Lower lobe of right lung (tissue), 2 donors: ENCODE results near the gene TMEM108. TPM values are rescaled to one million over a fixed set of nuclear protein-coding genes. Genes with fewer than 3 reads are reported as not detected.
A peak's percentile ranks its signal among the peaks of the same experiment; 100 is the strongest.

Experiments used
- ATAC-seq, 2 donors: fragments of 200-7000 bp; cut with Tn5 transposase; one replicate each; pipeline ENCODE4 v1.9.1; 2020 to 2022; ENCODE audit warnings: mild to moderate bottlenecking in 2 of 2, moderate library complexity in 2 of 2
- DNase-seq: peaks from one replicate; pipeline ENCODE4 v3.0.0-alpha.2; 2020
- H3K27ac ChIP-seq: fragments of 200-600 bp; one replicate; pipeline ENCODE4 v1.8.0; 2022
- H3K27me3 ChIP-seq: fragments of 200-600 bp; one replicate; pipeline ENCODE4 v1.8.0; 2022; ENCODE audit warnings: low read depth
- H3K36me3 ChIP-seq: fragments of 200-600 bp; one replicate; pipeline ENCODE4 v1.8.0; 2022; ENCODE audit warnings: mild to moderate bottlenecking
- H3K4me1 ChIP-seq: fragments of 200-600 bp; one replicate; pipeline ENCODE4 v1.8.0; 2022
- H3K4me3 ChIP-seq: fragments of 200-600 bp; one replicate; pipeline ENCODE4 v1.8.0; 2022; ENCODE audit warnings: mild to moderate bottlenecking
- H3K9me3 ChIP-seq: fragments of 200-600 bp; one replicate; pipeline ENCODE4 v1.8.0; 2022
- intact Hi-C: fragments of 100-400 bp; cut with DNase I; formaldehyde crosslinking; loops from one replicate; pipeline ENCODE4 v1.11.0; 2022
- total RNA-seq: library from RNA; stranded (reverse); fragmentation: NEBNext Ultra II Directional; extraction: Animal tissue kit (Norgen Biotek cat#: 25700); gene quantifications from one replicate; pipeline ENCODE4 v1.2.1, GENCODE V29; 2021
- TF ChIP-seq, protein P1 (sequence below): fragments of 200-600 bp; IDR thresholded peaks from one replicate; pipeline ENCODE4 v1.8.0; 2022; ENCODE audit warnings: antibody characterized with exemption, mild to moderate bottlenecking
- donor health status: DM: no; HTN: yes; CAD: no; lungs with severe emphysema.

Gene TMEM108
- total RNA-seq, 1 donor from 2014 or later: 18.5 TPM

DNA sequence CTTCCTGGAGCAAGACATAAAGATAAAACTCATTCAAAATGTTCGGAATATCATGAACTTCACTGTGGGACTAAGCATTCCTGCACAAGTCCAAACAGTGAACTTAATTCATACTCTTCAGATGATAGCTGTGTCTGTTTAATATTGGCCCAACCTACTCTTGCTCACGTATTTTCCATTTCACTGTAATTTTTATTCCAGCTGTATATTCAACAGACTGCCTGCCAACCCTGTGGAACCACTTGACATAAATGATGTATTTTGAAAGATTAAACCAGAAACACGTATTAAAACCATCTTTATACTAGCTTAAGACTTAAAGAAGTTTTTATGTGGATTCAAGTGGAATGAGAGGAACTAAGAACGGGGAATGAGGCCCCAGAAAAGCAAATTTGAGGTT lies 172.5 kb downstream of the TMEM108 start:
- ATAC-seq (no peak), DNase-seq (no peak)
- intact Hi-C loops: no loop called here
- Histone ChIP-seq H3K4me3 (no peak overlapping the region), H3K4me1 (peaks cover 17% of the 10 kb centered on the region), H3K36me3 (no peaks in the 10 kb centered on the region), H3K27me3 (no peaks in the 10 kb centered on the region), H3K27ac (no peak overlapping the region), H3K9me3 (no peaks in the 10 kb centered on the region)
- TF ChIP-seq, protein P1, sequence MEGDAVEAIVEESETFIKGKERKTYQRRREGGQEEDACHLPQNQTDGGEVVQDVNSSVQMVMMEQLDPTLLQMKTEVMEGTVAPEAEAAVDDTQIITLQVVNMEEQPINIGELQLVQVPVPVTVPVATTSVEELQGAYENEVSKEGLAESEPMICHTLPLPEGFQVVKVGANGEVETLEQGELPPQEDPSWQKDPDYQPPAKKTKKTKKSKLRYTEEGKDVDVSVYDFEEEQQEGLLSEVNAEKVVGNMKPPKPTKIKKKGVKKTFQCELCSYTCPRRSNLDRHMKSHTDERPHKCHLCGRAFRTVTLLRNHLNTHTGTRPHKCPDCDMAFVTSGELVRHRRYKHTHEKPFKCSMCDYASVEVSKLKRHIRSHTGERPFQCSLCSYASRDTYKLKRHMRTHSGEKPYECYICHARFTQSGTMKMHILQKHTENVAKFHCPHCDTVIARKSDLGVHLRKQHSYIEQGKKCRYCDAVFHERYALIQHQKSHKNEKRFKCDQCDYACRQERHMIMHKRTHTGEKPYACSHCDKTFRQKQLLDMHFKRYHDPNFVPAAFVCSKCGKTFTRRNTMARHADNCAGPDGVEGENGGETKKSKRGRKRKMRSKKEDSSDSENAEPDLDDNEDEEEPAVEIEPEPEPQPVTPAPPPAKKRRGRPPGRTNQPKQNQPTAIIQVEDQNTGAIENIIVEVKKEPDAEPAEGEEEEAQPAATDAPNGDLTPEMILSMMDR: no peak

DNA sequence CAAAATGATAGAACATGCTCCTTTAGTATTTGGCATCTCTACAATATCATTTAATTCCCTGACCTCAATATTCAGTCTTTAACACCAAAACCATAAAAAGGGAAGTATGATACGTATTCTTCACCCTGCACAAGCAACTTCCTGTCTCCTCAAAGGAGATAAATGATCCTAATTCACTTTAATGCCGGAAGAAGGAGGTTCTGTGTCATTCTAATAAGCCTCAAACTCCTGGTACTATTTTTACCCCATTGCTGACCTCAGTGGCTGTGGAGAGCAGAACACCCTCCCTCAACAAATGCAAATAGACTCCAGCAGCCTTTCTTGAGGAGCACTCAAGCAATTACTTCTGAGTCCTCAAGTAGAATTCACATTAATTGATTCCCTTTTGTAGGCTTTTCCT lies 173.3 kb downstream of the TMEM108 start:
- ATAC-seq (peak; percentile 67 to 88), DNase-seq (no peak)
- intact Hi-C loops: no loop called here

DNA sequence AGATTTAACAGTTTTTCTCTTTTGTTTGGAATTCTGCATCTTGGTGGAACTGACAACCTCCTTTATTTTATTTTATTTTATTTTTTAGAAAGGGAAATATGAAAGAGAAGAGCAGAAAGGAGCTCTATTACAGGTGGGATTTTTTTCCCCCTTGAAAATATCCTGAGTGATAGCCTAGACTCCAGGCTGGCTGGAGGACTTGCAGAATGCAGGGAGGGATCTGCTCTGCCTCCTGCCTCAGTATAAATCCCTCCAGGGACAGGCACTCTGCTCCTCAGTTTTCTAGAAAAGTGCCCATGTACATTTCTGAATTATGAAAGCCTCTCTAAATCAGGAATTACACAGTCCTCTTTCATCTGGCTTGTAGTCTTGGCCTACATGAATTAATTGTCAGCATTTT lies 173.7 kb downstream of the TMEM108 start:
- no peaks in the 10 kb centered on the region for H3K27me3 ChIP-seq
- peaks cover 17% of the 10 kb centered on the region for H3K4me1 ChIP-seq
- ATAC-seq: no peak
- no peak overlapping the region for H3K27ac ChIP-seq
- peaks cover under 1% of the 10 kb centered on the region for H3K9me3 ChIP-seq
- no peak overlapping the region for H3K4me3 ChIP-seq
- intact Hi-C loops: no loop called here
- TF ChIP-seq, protein P1: no peak
- no peak for DNase-seq
- no peaks in the 10 kb centered on the region for H3K36me3 ChIP-seq

More for the DNA sequence above, 173.3 kb downstream of the TMEM108 start:
- no peaks in the 10 kb centered on the region for H3K27me3 ChIP-seq
- TF ChIP-seq, protein P1: no peak
- H3K9me3 ChIP-seq: no peaks in the 10 kb centered on the region
- H3K4me1 ChIP-seq: peaks cover 17% of the 10 kb centered on the region
- H3K27ac ChIP-seq: no peak overlapping the region
- no peaks in the 10 kb centered on the region for H3K36me3 ChIP-seq
- H3K4me3 ChIP-seq: no peak overlapping the region

DNA sequence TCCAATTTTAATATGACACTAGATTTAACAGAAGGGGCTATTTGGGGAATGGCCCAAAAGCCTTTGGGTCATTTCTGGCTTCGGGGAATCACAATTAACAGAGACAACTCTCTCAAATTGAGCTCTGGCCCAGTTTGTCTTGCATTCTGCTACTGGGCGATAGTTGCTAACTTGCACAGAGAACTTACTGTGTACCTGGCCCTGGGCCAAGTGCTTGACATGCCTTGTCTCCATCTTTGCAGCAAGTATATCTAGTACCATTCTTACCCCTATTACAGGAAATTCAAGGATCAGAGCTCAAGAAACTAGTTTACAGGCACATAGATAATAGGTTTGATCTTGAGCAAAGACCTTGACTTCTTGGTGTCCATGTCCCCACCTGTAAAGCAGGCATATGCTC lies 175.7 kb downstream of the TMEM108 start:
- Histone ChIP-seq H3K9me3 (peaks cover 7% of the 10 kb centered on the region), H3K4me3 (no peak overlapping the region), H3K27me3 (no peaks in the 10 kb centered on the region), H3K36me3 (no peaks in the 10 kb centered on the region), H3K27ac (no peak overlapping the region), H3K4me1 (peaks cover 17% of the 10 kb centered on the region)
- DNase-seq (peak; percentile 55), ATAC-seq (no peak)
- intact Hi-C loops: no loop called here
- TF ChIP-seq, protein P1: no peak

DNA sequence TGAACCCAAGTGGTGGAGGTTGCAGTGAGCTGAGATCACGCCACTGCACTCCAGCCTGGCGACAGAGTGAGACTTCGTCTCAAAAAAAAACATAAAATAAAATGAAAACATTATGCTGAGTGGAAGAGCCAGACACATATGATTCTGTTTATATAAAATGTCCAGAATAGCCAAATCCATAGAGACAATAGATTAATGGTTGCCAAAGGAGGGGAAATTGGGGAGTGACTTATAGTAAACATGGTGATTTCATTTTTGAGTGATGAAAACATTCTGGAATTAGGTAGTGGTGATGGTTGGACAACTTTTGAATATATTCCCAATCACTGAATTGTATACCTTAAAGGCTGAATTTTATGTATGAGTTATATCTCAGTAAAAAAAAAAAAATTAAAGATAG lies 189.6 kb downstream of the TMEM108 start:
- Histone ChIP-seq H3K27ac (no peak overlapping the region), H3K27me3 (no peaks in the 10 kb centered on the region), H3K4me1 (no peaks in the 10 kb centered on the region), H3K36me3 (no peaks in the 10 kb centered on the region), H3K4me3 (no peak overlapping the region), H3K9me3 (peaks cover 3% of the 10 kb centered on the region)
- no peak for DNase-seq
- intact Hi-C loops: no loop called here
- ATAC-seq: no peak
- TF ChIP-seq, protein P1: no peak

DNA sequence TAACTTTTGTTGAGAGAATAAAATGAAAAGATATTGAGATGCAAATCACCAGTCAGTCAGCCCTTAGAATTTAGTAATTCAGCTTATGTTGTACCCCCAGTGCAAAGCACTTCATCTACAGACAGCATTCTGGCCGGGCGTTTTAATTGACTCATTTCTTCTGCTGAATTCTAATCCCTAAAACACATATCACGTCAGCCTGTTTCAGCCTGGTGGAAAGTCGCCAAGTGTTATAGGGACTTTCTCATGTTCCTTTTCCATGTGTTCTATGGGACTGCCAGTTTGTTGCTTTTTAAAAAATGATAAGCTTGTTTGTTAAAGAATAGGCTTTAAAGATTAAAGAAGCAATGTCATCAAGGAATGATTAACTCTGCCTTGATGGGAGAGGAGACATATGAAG lies 192.0 kb downstream of the TMEM108 start:
- TF ChIP-seq, protein P1: no peak
- Histone ChIP-seq H3K4me3 (no peak overlapping the region), H3K36me3 (no peaks in the 10 kb centered on the region), H3K27ac (no peak overlapping the region), H3K27me3 (no peaks in the 10 kb centered on the region), H3K4me1 (no peaks in the 10 kb centered on the region), H3K9me3 (peaks cover under 1% of the 10 kb centered on the region)
- ATAC-seq (no peak), DNase-seq (no peak)
- intact Hi-C loops: no loop called here
